ENCODE results near the gene SMCO2.
A peak's percentile ranks its signal among the peaks of the same experiment; 100 is the strongest.

SMCO2 gene

GRCh38 chr12:27455589-27455988 lies 9.1 kb downstream of the SMCO2 start:
- no peak for DNase-seq

- DNase-seq, result no peak
Measured at GRCh38 chr12:27456618-27457017, 10.1 kb downstream of the SMCO2 start.

GRCh38 chr12:27460471-27460978 lies 14.0 kb downstream of the SMCO2 start:
- peak; percentile 38 for DNase-seq

- DNase-seq, result no peak
Measured at GRCh38 chr12:27462151-27462694, 15.7 kb downstream of the SMCO2 start.

- DNase-seq, result no peak
Measured at GRCh38 chr12:27462851-27463250, 16.3 kb downstream of the SMCO2 start.

- DNase-seq, result no peak
Measured at GRCh38 chr12:27463511-27464219, 17.1 kb downstream of the SMCO2 start.

- no peak for DNase-seq
Measured at GRCh38 chr12:27464220-27464554, 17.7 kb downstream of the SMCO2 start.

GRCh38 chr12:27467641-27468040 lies 21.1 kb downstream of the SMCO2 start:
- DNase-seq, result no peak

GRCh38 chr12:27468241-27468640 lies 21.7 kb downstream of the SMCO2 start:
- no peak for DNase-seq

GRCh38 chr12:27469176-27469736 lies 22.7 kb downstream of the SMCO2 start:
- no peak for DNase-seq

- no peak for DNase-seq
Measured at GRCh38 chr12:27472604-27473003, 26.1 kb downstream of the SMCO2 start.

GRCh38 chr12:27474344-27474743 lies 27.8 kb downstream of the SMCO2 start:
- DNase-seq, result no peak

GRCh38 chr12:27477049-27477448 lies 30.5 kb downstream of the SMCO2 start:
- no peak for DNase-seq

- DNase-seq, result no peak
Measured at GRCh38 chr12:27478949-27479348, 32.4 kb downstream of the SMCO2 start.

GRCh38 chr12:27480016-27480415 lies 33.5 kb downstream of the SMCO2 start:
- DNase-seq, result no peak

- no peak for DNase-seq
Measured at GRCh38 chr12:27486961-27487360, 40.4 kb downstream of the SMCO2 start.

GRCh38 chr12:27488479-27488878 lies 41.9 kb downstream of the SMCO2 start:
- DNase-seq, result no peak

- DNase-seq, result no peak
Measured at GRCh38 chr12:27491226-27491625, 44.7 kb downstream of the SMCO2 start.

GRCh38 chr12:27493260-27493940 lies 46.9 kb downstream of the SMCO2 start:
- DNase-seq, result no peak

GRCh38 chr12:27497446-27497845 lies 50.9 kb downstream of the SMCO2 start:
- DNase-seq, result no peak

GRCh38 chr12:27498149-27498548 lies 51.6 kb downstream of the SMCO2 start:
- no peak for DNase-seq

- DNase-seq, result no peak
Measured at GRCh38 chr12:27498761-27499160, 52.2 kb downstream of the SMCO2 start.

GRCh38 chr12:27499377-27499776 lies 52.8 kb downstream of the SMCO2 start:
- DNase-seq, result no peak

GRCh38 chr12:27500546-27500945 lies 54.0 kb downstream of the SMCO2 start:
- no peak for DNase-seq
